Stimulated activated naive CD4-positive, alpha-beta T cell (primary cell): ENCODE results near the gene IDUA.
"Not testable (repeated sequence)": the region's sequence is repeated elsewhere in the genome, so short reads cannot be mapped to it uniquely, and the experiment has no call there.

Source experiments
- DNase-seq, 6 experiments: peaks; one replicate each; lab custom pipeline; 2025; lab: John Stamatoyannopoulos, UW

The IDUA gene

GRCh38 chr4:1046581-1047011 lies 59.8 kb downstream of the IDUA start:
- DNase-seq = not testable (repeated sequence)

GRCh38 chr4:1047106-1047975 lies 60.5 kb downstream of the IDUA start:
- DNase-seq = no peak

GRCh38 chr4:1047976-1048772 lies 61.3 kb downstream of the IDUA start:
- DNase-seq = no peak

- DNase-seq = no peak
These were observed 62.1 kb downstream of the IDUA start for GRCh38 chr4:1048773-1049590.

- no peak for DNase-seq
These were observed 62.7 kb downstream of the IDUA start for GRCh38 chr4:1049591-1049905.

GRCh38 chr4:1050486-1051213 lies 63.8 kb downstream of the IDUA start:
- DNase-seq = no peak

- DNase-seq = no peak
These were observed 64.6 kb downstream of the IDUA start for GRCh38 chr4:1051472-1051871.

- no peak for DNase-seq
These were observed 65.4 kb downstream of the IDUA start for GRCh38 chr4:1052231-1052671.

GRCh38 chr4:1053080-1053661 lies 66.3 kb downstream of the IDUA start:
- DNase-seq = no peak

GRCh38 chr4:1053891-1054290 lies 67.0 kb downstream of the IDUA start:
- DNase-seq = not testable (repeated sequence)
